PFSK-1 (cell line): ENCODE data around the gene HYAL1.

Experiments used
- FOXP2 ChIP-seq: optimal IDR thresholded peaks from 2 replicates; pipeline ENCODE3; 2011; ENCODE audit warnings: borderline replicate concordance, control low read depth, inconsistent platforms; ENCODE audit not compliant: insufficient read depth; ENCODE audit errors: extremely low read length, extremely low read depth
- POLR2AphosphoS5 ChIP-seq: IDR thresholded peaks from 2 replicates; pipeline ENCODE4 v1.6.1; 2012; ENCODE audit warnings: low read depth, mild to moderate bottlenecking, control low read depth, low read length, moderate library complexity
- REST ChIP-seq, 2 experiments: IDR thresholded peaks; 2 replicates each; pipeline versions ENCODE4 v1.6.1 to v1.8.0; 2011 to 2012; ENCODE audit warnings: low read depth in 2 of 2, low read length in 2 of 2, control low read depth in 1 of 2, inconsistent platforms in 1 of 2, mild to moderate bottlenecking in 1 of 2, moderate library complexity in 1 of 2; ENCODE audit not compliant: insufficient read depth in 1 of 2
- SIN3A ChIP-seq: IDR thresholded peaks from 2 replicates; pipeline ENCODE4 v1.6.1; 2012; ENCODE audit warnings: mild to moderate bottlenecking, low read length, moderate library complexity, borderline replicate concordance; ENCODE audit not compliant: insufficient read depth
- TAF1 ChIP-seq: IDR thresholded peaks from 2 replicates; pipeline ENCODE4 v1.6.1; 2012; ENCODE audit warnings: low read length, control low read depth, borderline replicate concordance; ENCODE audit not compliant: insufficient read depth

The HYAL1 gene

GRCh38 chr3:50333744-50334328 lies 30.5 kb upstream of the HYAL1 start:
- TF ChIP-seq REST (IDR thresholded peaks at IDR 0.05; ENCODE audit: insufficient read depth in 1 of 2, low read depth in 2 of 2, low read length in 2 of 2) (no peak), SIN3A (no peak), POLR2AphosphoS5 (no peak), TAF1 (no peak), FOXP2 (no peak)

GRCh38 chr3:50331364-50331907 lies 28.1 kb upstream of the HYAL1 start:
- no peak for TF ChIP-seq POLR2AphosphoS5
- no peak for TF ChIP-seq TAF1
- no peak for TF ChIP-seq SIN3A
- no peak for TF ChIP-seq FOXP2
- no peak for TF ChIP-seq REST (IDR thresholded peaks at IDR 0.05; ENCODE audit: insufficient read depth in 1 of 2, low read depth in 2 of 2, low read length in 2 of 2)

GRCh38 chr3:50330330-50330729 lies 27.0 kb upstream of the HYAL1 start:
- TF ChIP-seq POLR2AphosphoS5, result no peak
- no peak for TF ChIP-seq REST (IDR thresholded peaks at IDR 0.05; ENCODE audit: insufficient read depth in 1 of 2, low read depth in 2 of 2, low read length in 2 of 2)
- TF ChIP-seq FOXP2, result no peak
- no peak for TF ChIP-seq SIN3A
- TF ChIP-seq TAF1, result no peak

GRCh38 chr3:50327943-50328691 lies 24.7 kb upstream of the HYAL1 start, which contains the start of gene TUSC2:
TUSC2 (minus strand) TSS chr3:50328223; CDS start chr3:50328099, 124 bp downstream.
- TF ChIP-seq SIN3A (no peak; the same call in 1 of the 2 replicates), POLR2AphosphoS5 (peak; percentile 79), REST (IDR thresholded peaks at IDR 0.05; ENCODE audit: insufficient read depth in 1 of 2, low read depth in 2 of 2, low read length in 2 of 2) (peak; percentile 53 to 54; a peak in 2 of 4 replicates), TAF1 (peak; percentile 78; the same call in 1 of the 2 replicates)
